Liver (tissue), 9 donors: ENCODE data around the gene COL26A1. TPM values are rescaled to one million over a fixed set of nuclear protein-coding genes. Genes with fewer than 3 reads are reported as not detected.

Experiments
- DNase-seq: peaks from one replicate; pipeline ENCODE4 v3.0.0-alpha.2; 2017; ENCODE audit warnings: low spot score
- H3K27ac ChIP-seq, 2 donors: one replicate each; pipeline ENCODE4 v1.7.0; 2013; ENCODE audit warnings: inconsistent platforms in 2 of 2, low read length in 2 of 2, control low read depth in 1 of 2, low read depth in 1 of 2, mild to moderate bottlenecking in 1 of 2
- H3K27me3 ChIP-seq, 4 donors: one replicate each; pipeline versions ENCODE4 v1.6.1 to v1.7.0; 2013; ENCODE audit warnings: low read length in 3 of 4, inconsistent platforms in 1 of 4, mild to moderate bottlenecking in 1 of 4, moderate library complexity in 1 of 4; ENCODE audit not compliant: control insufficient read depth in 4 of 4, insufficient read depth in 4 of 4
- H3K36me3 ChIP-seq, 4 donors: one replicate each; pipeline versions ENCODE4 v1.6.1 to v1.7.0; 2013; ENCODE audit warnings: low read length in 3 of 4, mild to moderate bottlenecking in 3 of 4, low read depth in 1 of 4, moderate library complexity in 1 of 4; ENCODE audit not compliant: control insufficient read depth in 4 of 4, insufficient read depth in 3 of 4
- H3K4me1 ChIP-seq, 4 donors: one replicate each; pipeline versions ENCODE4 v1.6.1 to v1.7.0; 2013; ENCODE audit warnings: low read length in 3 of 4, mild to moderate bottlenecking in 3 of 4, moderate library complexity in 1 of 4; ENCODE audit not compliant: control insufficient read depth in 4 of 4, insufficient read depth in 4 of 4
- H3K4me3 ChIP-seq, 3 donors: one replicate each; pipeline versions ENCODE4 v1.6.1 to v1.7.0; 2013; ENCODE audit warnings: low read length in 3 of 3, control low read depth in 1 of 3, low read depth in 1 of 3, mild to moderate bottlenecking in 1 of 3
- H3K9ac ChIP-seq, 2 donors: one replicate each; pipeline ENCODE4 v1.7.0; 2013; ENCODE audit warnings: low read length in 2 of 2, mild to moderate bottlenecking in 2 of 2, moderate library complexity in 2 of 2, control low read depth in 1 of 2, low read depth in 1 of 2
- H3K9me3 ChIP-seq, 4 donors: one replicate each; pipeline versions ENCODE4 v1.6.1 to v1.7.0; 2013; ENCODE audit warnings: low read length in 3 of 4; ENCODE audit not compliant: control insufficient read depth in 4 of 4
- CTCF ChIP-seq: fragments of 150-350 bp; IDR thresholded peaks from 2 replicates; pipeline ENCODE4 v1.5.1; 2017; ENCODE audit warnings: improper control_type of control experiment, low read depth, low read length; ENCODE audit not compliant: missing input control
- EGR1 ChIP-seq, 2 donors: IDR thresholded peaks; 2 replicates each; pipeline ENCODE4 v1.6.1; 2016 to 2018; ENCODE audit warnings: antibody characterized with exemption in 2 of 2, low read depth in 2 of 2
- FOXA1 ChIP-seq: IDR thresholded peaks from 2 replicates; pipeline ENCODE4 v1.6.1; 2016; ENCODE audit warnings: antibody characterized with exemption
- GABPA ChIP-seq, 2 donors: IDR thresholded peaks in 1 of 2; conservative IDR thresholded peaks in 1 of 2; 2 replicates each; pipeline ENCODE4 v1.6.1; 2016; ENCODE audit warnings: antibody characterized with exemption in 2 of 2, mild to moderate bottlenecking in 1 of 2, moderate library complexity in 1 of 2
- HNF4A ChIP-seq, 2 donors: conservative IDR thresholded peaks; 2 replicates each; pipeline ENCODE4 v1.6.1; 2016; ENCODE audit warnings: antibody characterized with exemption in 2 of 2, mild to moderate bottlenecking in 2 of 2
- HNF4G ChIP-seq: IDR thresholded peaks from 2 replicates; pipeline ENCODE4 v1.6.1; 2016; ENCODE audit warnings: antibody characterized with exemption
- JUND ChIP-seq, 2 donors: IDR thresholded peaks; 2 replicates each; pipeline ENCODE4 v1.6.1; 2016; ENCODE audit warnings: antibody characterized with exemption in 2 of 2
- NR2F2 ChIP-seq: IDR thresholded peaks from 2 replicates; pipeline ENCODE4 v1.6.1; 2016; ENCODE audit warnings: antibody characterized with exemption
- RAD21 ChIP-seq, 2 donors: IDR thresholded peaks; 2 replicates each; pipeline ENCODE4 v1.6.1; 2016; ENCODE audit warnings: antibody characterized with exemption in 2 of 2, mild to moderate bottlenecking in 2 of 2
- REST ChIP-seq: IDR thresholded peaks from 2 replicates; pipeline ENCODE4 v1.6.1; 2016; ENCODE audit warnings: antibody characterized with exemption, mild to moderate bottlenecking
- RXRA ChIP-seq, 2 donors: IDR thresholded peaks; 2 replicates each; pipeline ENCODE4 v1.6.1; 2017 to 2018; ENCODE audit warnings: antibody characterized with exemption in 2 of 2, mild to moderate bottlenecking in 1 of 2
- SP1 ChIP-seq: IDR thresholded peaks from 2 replicates; pipeline ENCODE4 v1.6.1; 2018; ENCODE audit warnings: antibody characterized with exemption, mild to moderate bottlenecking
- TAF1 ChIP-seq: conservative IDR thresholded peaks from 2 replicates; pipeline ENCODE4 v1.6.1; 2016; ENCODE audit warnings: antibody characterized with exemption, mild to moderate bottlenecking
- YY1 ChIP-seq: IDR thresholded peaks from 2 replicates; pipeline ENCODE4 v1.6.1; 2016; ENCODE audit warnings: antibody characterized with exemption, mild to moderate bottlenecking
- WGBS: extraction: QIAGEN DNeasy Blood & Tissue Kit; methylation state at CpG from one replicate; pipeline ENCODE4 v1.1.7; 2013; 5-methylcytosine and 5-hydroxymethylcytosine counted together
- polyA plus RNA-seq, 2 donors: library from polyadenylated mRNA; stranded (reverse) in 1 of 2; unstranded in 1 of 2; fragments of 200-250 nt in 1 of 2; fragments of >200 nt in 1 of 2; fragmentation: Nextera tagmentation in 1 of 2; extraction: Ambion mirVana in 1 of 2; gene quantifications; one replicate each; pipeline versions ENCODE4 v1.2.1 to v1.2.3, GENCODE V29; 2013 to 2015
- total RNA-seq, 2 donors: library from RNA; depleted of rRNA; stranded (reverse); fragments of >200 nt; gene quantifications; one replicate each; pipeline ENCODE4 v1.2.3, GENCODE V29; 2014
- TF ChIP-seq, protein P1 (sequence below): IDR thresholded peaks from 2 replicates; pipeline ENCODE4 v1.6.1; 2016; ENCODE audit warnings: antibody characterized with exemption
- TF ChIP-seq, protein P2 (sequence below): IDR thresholded peaks from 2 replicates; pipeline ENCODE4 v1.6.1; 2016; ENCODE audit warnings: antibody characterized with exemption
- TF ChIP-seq, protein P3 (sequence below): IDR thresholded peaks from 2 replicates; pipeline ENCODE4 v1.6.1; 2016; ENCODE audit warnings: antibody characterized with exemption
- donor health status: healthy.
- donor health status: healthy.
- donor health status: healthy.
- donor health status: healthy.
- donor health status: healthy.

Gene COL26A1
- total and polyA plus RNA-seq, 4 donors, result 0.76 to 1.8 (median 0.96) TPM

DNA sequence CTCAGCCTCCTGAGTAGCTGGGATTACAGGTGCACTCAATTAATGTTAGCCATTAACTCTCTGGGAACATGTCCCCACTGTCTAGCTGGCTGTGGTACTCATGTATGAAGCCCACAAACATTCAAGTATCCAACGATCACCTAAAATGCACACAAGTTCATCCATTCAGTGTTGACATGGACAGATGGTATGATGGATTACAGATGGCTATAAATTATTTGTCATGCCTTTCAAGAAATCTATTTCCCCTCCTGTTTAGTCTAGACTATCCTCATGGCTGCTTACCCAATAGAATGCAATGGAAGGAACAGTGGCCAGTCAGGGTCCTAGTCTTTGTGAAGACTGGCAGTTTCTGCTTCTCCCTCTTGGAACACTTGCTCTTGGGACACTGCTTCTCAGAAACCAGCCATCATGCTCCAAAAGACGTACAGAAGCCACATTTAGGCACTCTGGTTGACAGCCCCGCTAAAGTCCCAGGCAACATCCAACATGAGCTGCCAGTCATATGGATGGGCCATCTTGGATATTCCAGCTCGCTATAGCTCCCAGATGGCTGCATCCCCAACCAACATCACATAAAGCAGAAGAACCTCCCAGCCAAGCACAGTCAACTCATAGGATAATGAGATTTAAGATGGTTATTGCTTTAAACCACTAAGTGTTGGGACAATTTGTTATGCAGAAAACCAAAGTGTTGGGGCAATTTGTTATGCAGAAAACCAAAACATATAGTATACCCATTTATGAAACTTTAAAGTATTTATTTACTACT, 233.3 kb downstream of the COL26A1 start:
- no peaks in the 10 kb centered on the region for H3K9me3 ChIP-seq
- DNase-seq, result no peak
- no peaks in the 10 kb centered on the region for H3K36me3 ChIP-seq
- no peak overlapping the region for H3K4me3 ChIP-seq
- H3K27me3 ChIP-seq, result peaks cover 0 to 2% (median 0%) of the 10 kb centered on the region in 4 donors
- H3K4me1 ChIP-seq, result no peaks in the 10 kb centered on the region
- no peak overlapping the region for H3K27ac ChIP-seq
- no peak overlapping the region for H3K9ac ChIP-seq
- WGBS, result 87% methylated on average over 4 of the region's 4 CpGs
- TF ChIP-seq NR2F2, result no peak
- TF ChIP-seq TAF1, result no peak
- no peak for TF ChIP-seq HNF4G
- TF ChIP-seq, protein P1, sequence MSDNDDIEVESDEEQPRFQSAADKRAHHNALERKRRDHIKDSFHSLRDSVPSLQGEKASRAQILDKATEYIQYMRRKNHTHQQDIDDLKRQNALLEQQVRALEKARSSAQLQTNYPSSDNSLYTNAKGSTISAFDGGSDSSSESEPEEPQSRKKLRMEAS, result no peak
- no peak for TF ChIP-seq SP1
- TF ChIP-seq HNF4A (conservative IDR thresholded peaks at IDR 0.05), result no peak
- TF ChIP-seq REST, result no peak
- TF ChIP-seq, protein P2, sequence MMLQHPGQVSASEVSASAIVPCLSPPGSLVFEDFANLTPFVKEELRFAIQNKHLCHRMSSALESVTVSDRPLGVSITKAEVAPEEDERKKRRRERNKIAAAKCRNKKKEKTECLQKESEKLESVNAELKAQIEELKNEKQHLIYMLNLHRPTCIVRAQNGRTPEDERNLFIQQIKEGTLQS, result no peak
- no peak for TF ChIP-seq JUND (IDR thresholded peaks at IDR 0.05)
- no peak for TF ChIP-seq EGR1 (IDR thresholded peaks at IDR 0.05; ENCODE audit: low read depth in 2 of 2)
- TF ChIP-seq RAD21 (IDR thresholded peaks at IDR 0.05), result no peak
- no peak for TF ChIP-seq FOXA1
- no peak for TF ChIP-seq YY1
- no peak for TF ChIP-seq CTCF
- TF ChIP-seq GABPA (IDR thresholded peaks at IDR 0.05 in 1 of 2, conservative IDR thresholded peaks at IDR 0.05 in 1 of 2), result no peak
- TF ChIP-seq RXRA (IDR thresholded peaks at IDR 0.05), result no peak

DNA sequence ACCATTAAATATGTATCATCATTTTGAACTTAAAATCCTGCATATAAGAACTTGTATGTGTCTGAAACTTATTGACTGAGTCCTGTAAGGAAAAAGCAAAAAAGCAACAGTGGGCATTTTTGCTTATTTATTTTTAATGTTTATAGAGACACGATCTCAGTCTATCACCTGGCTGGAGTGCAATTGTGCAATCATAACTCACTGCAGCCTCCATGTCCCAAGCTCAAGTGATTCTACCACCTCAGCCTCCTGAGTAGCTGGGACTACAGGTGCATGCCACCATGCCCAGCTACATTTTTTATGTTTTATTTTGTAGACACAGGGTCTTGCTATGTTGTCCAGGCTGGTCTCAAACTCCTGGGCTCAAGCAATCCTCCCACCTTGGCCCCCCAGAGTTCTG, 234.2 kb downstream of the COL26A1 start:
- Histone ChIP-seq H3K9ac (no peak overlapping the region), H3K4me3 (no peak overlapping the region), H3K27me3 (peaks cover 0 to 2% (median 0%) of the 10 kb centered on the region in 4 donors), H3K4me1 (no peaks in the 10 kb centered on the region), H3K9me3 (no peaks in the 10 kb centered on the region), H3K36me3 (no peaks in the 10 kb centered on the region), H3K27ac (no peak overlapping the region)
- WGBS, result 31% methylated on average over 1 of the region's 1 CpG
- no peak for DNase-seq
- no peak for TF ChIP-seq HNF4A (conservative IDR thresholded peaks at IDR 0.05)
- no peak for TF ChIP-seq RXRA (IDR thresholded peaks at IDR 0.05)
- TF ChIP-seq TAF1, result no peak
- TF ChIP-seq YY1, result no peak
- no peak for TF ChIP-seq NR2F2
- no peak for TF ChIP-seq EGR1 (IDR thresholded peaks at IDR 0.05; ENCODE audit: low read depth in 2 of 2)
- no peak for TF ChIP-seq HNF4G
- TF ChIP-seq, protein P2, result no peak
- TF ChIP-seq RAD21 (IDR thresholded peaks at IDR 0.05), result no peak
- TF ChIP-seq CTCF, result no peak
- no peak for TF ChIP-seq SP1
- TF ChIP-seq, protein P3, sequence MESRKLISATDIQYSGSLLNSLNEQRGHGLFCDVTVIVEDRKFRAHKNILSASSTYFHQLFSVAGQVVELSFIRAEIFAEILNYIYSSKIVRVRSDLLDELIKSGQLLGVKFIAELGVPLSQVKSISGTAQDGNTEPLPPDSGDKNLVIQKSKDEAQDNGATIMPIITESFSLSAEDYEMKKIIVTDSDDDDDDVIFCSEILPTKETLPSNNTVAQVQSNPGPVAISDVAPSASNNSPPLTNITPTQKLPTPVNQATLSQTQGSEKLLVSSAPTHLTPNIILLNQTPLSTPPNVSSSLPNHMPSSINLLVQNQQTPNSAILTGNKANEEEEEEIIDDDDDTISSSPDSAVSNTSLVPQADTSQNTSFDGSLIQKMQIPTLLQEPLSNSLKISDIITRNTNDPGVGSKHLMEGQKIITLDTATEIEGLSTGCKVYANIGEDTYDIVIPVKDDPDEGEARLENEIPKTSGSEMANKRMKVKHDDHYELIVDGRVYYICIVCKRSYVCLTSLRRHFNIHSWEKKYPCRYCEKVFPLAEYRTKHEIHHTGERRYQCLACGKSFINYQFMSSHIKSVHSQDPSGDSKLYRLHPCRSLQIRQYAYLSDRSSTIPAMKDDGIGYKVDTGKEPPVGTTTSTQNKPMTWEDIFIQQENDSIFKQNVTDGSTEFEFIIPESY, result no peak
- TF ChIP-seq FOXA1, result no peak
